A673 (cell line): ENCODE results near the gene MRPL58. TPM values are rescaled to one million over a fixed set of nuclear protein-coding genes. Genes with fewer than 3 reads are reported as not detected.

ENCODE experiments used
- BruUV-seq: library from RNA; stranded (reverse); fragments of 400-500 nt; replicated peaks from 2 replicates; lab custom pipeline; 2021; lab: Mats Ljungman, UMichigan
- CTCF ChIA-PET: fragments of 300-600 bp; sonication (Branson Sonifier 250); formaldehyde crosslinking; loops from one replicate; lab custom pipeline; 2022; ENCODE audit warnings: antibody characterized with exemption; lab: Charles Lee
- POLR2A ChIA-PET: fragments of 300-600 bp; sonication (Branson Sonifier 250); formaldehyde crosslinking; loops from one replicate; lab custom pipeline; 2022; ENCODE audit warnings: antibody characterized with exemption; ENCODE audit not compliant: low non-redundant PET; lab: Charles Lee
- DNase-seq: peaks from one replicate; pipeline ENCODE4 v3.0.0-alpha.2; 2015; ENCODE audit warnings: low spot score
- H3K27ac ChIP-seq: fragments of 200-600 bp; sonication (generic); 2 replicates; pipeline ENCODE4 v1.5.1; 2016; ENCODE audit warnings: mixed run types, low read depth, mild to moderate bottlenecking, mixed read lengths, antibody characterized with exemption, low read length; ENCODE audit not compliant: poor library complexity, severe bottlenecking
- H3K27me3 ChIP-seq: fragments of 200-600 bp; sonication (generic); replicated peaks from 2 replicates; pipeline ENCODE4 v1.6.1; 2017; ENCODE audit warnings: mixed run types, low read depth, mild to moderate bottlenecking, mixed read lengths, antibody characterized with exemption, low read length; ENCODE audit not compliant: insufficient read depth, poor library complexity
- H3K36me3 ChIP-seq: fragments of 200-600 bp; sonication (generic); 2 replicates; pipeline ENCODE4 v1.6.1; 2016; ENCODE audit warnings: mixed run types, mild to moderate bottlenecking, mixed read lengths, antibody characterized with exemption, low read length; ENCODE audit not compliant: insufficient read depth, poor library complexity, severe bottlenecking
- H3K4me1 ChIP-seq: fragments of 200-600 bp; sonication (generic); 2 replicates; pipeline ENCODE4 v1.6.1; 2017; ENCODE audit warnings: mixed run types, mild to moderate bottlenecking, mixed read lengths, antibody characterized with exemption, low read length; ENCODE audit not compliant: insufficient read depth, poor library complexity, severe bottlenecking
- H3K4me3 ChIP-seq: fragments of 200-600 bp; sonication (generic); 2 replicates; pipeline ENCODE4 v1.5.1; 2016; ENCODE audit warnings: low read depth, mixed run types, mild to moderate bottlenecking, mixed read lengths, low read length; ENCODE audit not compliant: poor library complexity, severe bottlenecking
- H3K9me3 ChIP-seq: fragments of 200-600 bp; sonication (generic); 2 replicates; pipeline ENCODE4 v1.6.1; 2016; ENCODE audit warnings: mixed run types, low read depth, mild to moderate bottlenecking, mixed read lengths, antibody characterized with exemption, low read length; ENCODE audit not compliant: poor library complexity, severe bottlenecking
- CTCF ChIP-seq: fragments of 300-800, 200-600 bp; sonication (generic); conservative IDR thresholded peaks from 2 replicates; pipeline ENCODE4 v1.5.1; 2017; ENCODE audit warnings: low read depth, mild to moderate bottlenecking, antibody characterized with exemption, low read length, moderate library complexity, mixed read lengths
- EZH2 ChIP-seq: fragments of 200-600 bp; sonication (generic); IDR thresholded peaks from 2 replicates; pipeline ENCODE4 v1.6.1; 2017; ENCODE audit warnings: borderline replicate concordance, low read depth, mild to moderate bottlenecking, mixed read lengths, antibody characterized with exemption, low read length; ENCODE audit not compliant: poor library complexity, severe bottlenecking
- intact Hi-C: fragments of 100-400 bp; cut with micrococcal nuclease; formaldehyde crosslinking; loops from one replicate; pipeline ENCODE4 v1.10.0; 2022; ENCODE audit not compliant: unreplicated experiment
- total RNA-seq: library from RNA; stranded (reverse); gene quantifications from 2 replicates; pipeline ENCODE4 v1.2.3, GENCODE V29; 2021

MRPL58 gene
- total RNA-seq, 1 experiment from 2014 or later: 61.4 TPM

GRCh38 chr17:75008373-75008772 lies 4.1 kb upstream of the MRPL58 start:
- Histone ChIP-seq H3K27ac (no peak overlapping the region), H3K27me3 (no peaks in the 10 kb centered on the region), H3K9me3 (no peaks in the 10 kb centered on the region), H3K4me3 (no peak overlapping the region), H3K4me1 (peaks cover 12% of the 10 kb centered on the region), H3K36me3 (no peaks in the 10 kb centered on the region)
- intact Hi-C loops: no loop called here
- ChIA-PET CTCF (interaction anchor here (0.6 kb wide), 1 partner anchor 77 kb away, joined by 3 read pairs; no protein-coding TSS in a partner anchor), POLR2A (interaction anchor here (0.6 kb wide), 1 partner anchor 55 kb away, joined by 5 read pairs; no protein-coding TSS in a partner anchor)
- BruUV-seq: no TSS peak
- DNase-seq: no peak
- no peak for TF ChIP-seq CTCF

DNA sequence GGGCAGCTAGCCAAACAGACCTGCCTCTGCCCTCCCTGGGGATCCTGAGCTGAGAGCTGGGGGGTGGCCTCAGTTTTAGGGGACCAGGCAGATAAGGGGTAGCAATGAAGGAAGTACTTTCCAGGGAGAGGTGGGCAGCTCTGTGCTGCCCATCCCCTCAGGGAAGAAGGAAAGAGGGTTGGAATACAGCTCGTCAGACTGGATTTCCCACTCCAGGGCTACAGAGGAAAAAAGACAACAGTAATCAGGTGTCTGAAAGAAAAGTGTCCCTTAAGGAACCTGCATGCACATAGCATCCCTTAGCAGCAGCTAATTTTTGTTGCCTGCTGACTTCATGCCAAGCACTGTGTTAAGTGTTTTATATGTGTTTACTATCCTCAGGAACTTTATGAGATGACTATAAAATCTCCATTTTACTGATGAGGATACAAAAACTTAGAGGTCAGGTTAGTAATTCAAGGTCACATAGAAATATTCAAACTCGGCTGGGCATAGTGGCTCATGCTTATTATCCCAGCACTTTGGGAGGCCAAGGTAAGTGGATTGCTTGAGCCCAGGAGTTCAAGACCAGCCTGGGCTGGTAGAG lies 3.2 kb upstream of the MRPL58 start:
- POLR2A ChIA-PET: interaction anchor here (0.6 kb wide), 1 partner anchor 56 kb away, joined by 5 read pairs; no protein-coding TSS in a partner anchor
- intact Hi-C loops: no loop called here

DNA sequence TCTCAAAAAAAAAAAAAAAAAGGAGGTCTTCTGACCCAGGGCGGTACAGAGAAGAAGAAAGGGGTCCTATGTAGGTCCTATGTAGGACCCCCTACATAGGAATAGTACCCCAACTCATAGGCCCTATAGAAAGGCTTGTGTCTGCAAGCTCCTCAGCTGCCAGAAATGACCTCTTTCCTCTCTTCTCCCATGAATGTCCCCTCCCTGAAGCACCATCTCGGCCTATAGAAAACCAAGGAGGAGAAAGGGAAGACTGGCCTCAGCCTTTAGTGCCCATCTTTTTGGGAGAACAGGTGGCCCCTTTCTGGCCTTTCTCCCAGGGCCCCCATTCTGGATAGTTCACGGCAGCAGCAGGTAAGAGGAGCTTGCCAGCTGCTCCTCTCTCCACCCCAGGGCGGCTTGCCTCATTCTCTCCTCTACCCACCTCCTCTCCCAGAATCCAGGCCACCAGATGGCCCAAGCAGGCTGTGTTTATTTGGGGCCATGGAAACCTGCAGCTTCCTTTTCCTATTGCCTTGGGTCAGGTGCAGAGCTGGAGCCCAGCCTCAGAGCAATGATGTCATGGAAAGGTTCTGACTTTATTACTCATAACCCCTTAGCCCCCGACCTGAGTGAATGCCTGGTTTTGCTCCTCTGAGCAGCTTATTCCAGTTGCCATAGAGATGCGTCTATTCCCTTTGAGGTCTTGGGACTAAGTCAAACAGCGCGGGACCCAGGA lies 1.6 kb upstream of the MRPL58 start:
- TF ChIP-seq CTCF: no peak
- no peak for TF ChIP-seq EZH2
- H3K27me3 ChIP-seq: no peaks in the 10 kb centered on the region
- no peaks in the 10 kb centered on the region for H3K9me3 ChIP-seq
- no peaks in the 10 kb centered on the region for H3K36me3 ChIP-seq
- no peak for DNase-seq
- peaks cover 18% of the 10 kb centered on the region for H3K4me1 ChIP-seq
- no peak overlapping the region for H3K27ac ChIP-seq
- ChIA-PET POLR2A (no interaction called here), CTCF (interaction anchor here (0.6 to 3.6 kb wide), 5 partner anchors 13 to 103 kb away, joined by 3 to 24 read pairs (median 5); partner anchors contain the start of gene CDR2L)
- no TSS peak for BruUV-seq
- H3K4me3 ChIP-seq: no peak overlapping the region
- intact Hi-C loops: no loop called here

More for the DNA sequence above, 3.2 kb upstream of the MRPL58 start:
- no peak for DNase-seq
- no peak overlapping the region for H3K27ac ChIP-seq
- BruUV-seq: no TSS peak
- TF ChIP-seq EZH2 (no peak), CTCF (no peak)
- H3K9me3 ChIP-seq: no peaks in the 10 kb centered on the region
- no peaks in the 10 kb centered on the region for H3K27me3 ChIP-seq
- no peaks in the 10 kb centered on the region for H3K36me3 ChIP-seq
- H3K4me3 ChIP-seq: no peak overlapping the region
- CTCF ChIA-PET: interaction anchor here (0.6 to 0.7 kb wide), 3 partner anchors 47 to 163 kb away, joined by 3 to 4 read pairs (median 4); no protein-coding TSS in a partner anchor
- H3K4me1 ChIP-seq: peaks cover 18% of the 10 kb centered on the region
